Parathyroid adenoma (tissue), 2 donors: ENCODE measurements around the gene OR2J2.
"Not testable (repeated sequence)": the region's sequence is repeated elsewhere in the genome, so short reads cannot be mapped to it uniquely, and the experiment has no call there.

Source experiments
- H2AFZ ChIP-seq: fragments of 300-600 bp; sonication (generic); one replicate; pipeline ENCODE4 v1.7.0; 2017; ENCODE audit warnings: antibody characterized with exemption, mild to moderate bottlenecking
- H3K27ac ChIP-seq: fragments of 300-600 bp; sonication (generic); one replicate; pipeline ENCODE4 v1.7.0; 2017
- H3K27me3 ChIP-seq: fragments of 300-600 bp; sonication (generic); one replicate; pipeline ENCODE4 v1.7.0; 2017; ENCODE audit warnings: low read length; ENCODE audit not compliant: control insufficient read depth, insufficient read depth
- H3K36me3 ChIP-seq: fragments of 300-600 bp; sonication (generic); one replicate; pipeline ENCODE4 v1.7.0; 2017; ENCODE audit warnings: low read length; ENCODE audit not compliant: control insufficient read depth, insufficient read depth
- H3K4me1 ChIP-seq: fragments of 300-600 bp; sonication (generic); one replicate; pipeline ENCODE4 v1.7.0; 2017; ENCODE audit warnings: control low read depth
- H3K4me2 ChIP-seq: fragments of 300-600 bp; sonication (generic); one replicate; pipeline ENCODE4 v1.7.0; 2017; ENCODE audit warnings: low read length
- H3K4me3 ChIP-seq: fragments of 300-600 bp; sonication (generic); one replicate; pipeline ENCODE4 v1.7.0; 2017; ENCODE audit warnings: low read depth, low read length
- H3K79me2 ChIP-seq: fragments of 300-600 bp; sonication (generic); one replicate; pipeline ENCODE4 v1.7.0; 2017; ENCODE audit warnings: control low read depth
- H3K9ac ChIP-seq: fragments of 300-600 bp; sonication (generic); one replicate; pipeline ENCODE4 v1.7.0; 2017; ENCODE audit warnings: mild to moderate bottlenecking
- H3K9me3 ChIP-seq: fragments of 300-600 bp; sonication (generic); one replicate; pipeline ENCODE4 v1.7.0; 2017; ENCODE audit warnings: low read length; ENCODE audit not compliant: control insufficient read depth
- TF ChIP-seq, protein P1 (sequence below): fragments of 300-600 bp; sonication (generic); IDR thresholded peaks from one replicate; pipeline ENCODE4 v1.7.0; 2017; ENCODE audit warnings: antibody characterized with exemption, mild to moderate bottlenecking
- donor health status: primary hyperparathyroidism.

OR2J2 gene

GRCh38 chr6:29153083-29153482 lies 17.6 kb upstream of the OR2J2 start:
- Histone ChIP-seq H3K27me3 (no peaks in the 10 kb centered on the region), H3K36me3 (no peaks in the 10 kb centered on the region)
- TF ChIP-seq, protein P1, sequence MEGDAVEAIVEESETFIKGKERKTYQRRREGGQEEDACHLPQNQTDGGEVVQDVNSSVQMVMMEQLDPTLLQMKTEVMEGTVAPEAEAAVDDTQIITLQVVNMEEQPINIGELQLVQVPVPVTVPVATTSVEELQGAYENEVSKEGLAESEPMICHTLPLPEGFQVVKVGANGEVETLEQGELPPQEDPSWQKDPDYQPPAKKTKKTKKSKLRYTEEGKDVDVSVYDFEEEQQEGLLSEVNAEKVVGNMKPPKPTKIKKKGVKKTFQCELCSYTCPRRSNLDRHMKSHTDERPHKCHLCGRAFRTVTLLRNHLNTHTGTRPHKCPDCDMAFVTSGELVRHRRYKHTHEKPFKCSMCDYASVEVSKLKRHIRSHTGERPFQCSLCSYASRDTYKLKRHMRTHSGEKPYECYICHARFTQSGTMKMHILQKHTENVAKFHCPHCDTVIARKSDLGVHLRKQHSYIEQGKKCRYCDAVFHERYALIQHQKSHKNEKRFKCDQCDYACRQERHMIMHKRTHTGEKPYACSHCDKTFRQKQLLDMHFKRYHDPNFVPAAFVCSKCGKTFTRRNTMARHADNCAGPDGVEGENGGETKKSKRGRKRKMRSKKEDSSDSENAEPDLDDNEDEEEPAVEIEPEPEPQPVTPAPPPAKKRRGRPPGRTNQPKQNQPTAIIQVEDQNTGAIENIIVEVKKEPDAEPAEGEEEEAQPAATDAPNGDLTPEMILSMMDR: no peak

DNA sequence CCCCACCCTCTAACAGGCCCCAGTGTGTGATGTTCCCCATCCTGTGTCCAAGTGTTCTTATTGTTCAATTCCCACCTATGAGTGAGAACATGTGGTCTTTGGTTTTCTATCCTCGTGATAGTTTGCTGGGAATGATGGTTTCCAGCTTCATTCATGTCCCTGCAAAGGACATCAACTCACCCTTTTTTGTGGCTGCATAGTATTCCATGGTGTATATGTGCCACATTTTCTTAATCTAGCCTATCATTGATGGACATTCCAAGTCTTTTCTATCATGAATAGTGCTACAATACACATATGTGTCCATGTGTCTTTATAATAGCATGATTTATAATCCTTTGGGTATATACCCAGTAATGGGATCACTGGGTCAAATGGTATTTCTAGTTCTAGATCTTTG lies 15.5 kb upstream of the OR2J2 start:
- not testable (repeated sequence) for H3K4me2 ChIP-seq, H3K9ac ChIP-seq, H3K36me3 ChIP-seq, H3K79me2 ChIP-seq, H3K4me3 ChIP-seq, H3K27ac ChIP-seq, H3K4me1 ChIP-seq, H3K27me3 ChIP-seq, H2AFZ ChIP-seq, H3K9me3 ChIP-seq

More at GRCh38 chr6:29153083-29153482, 17.6 kb upstream of the OR2J2 start:
- H3K27ac ChIP-seq: no peak overlapping the region
- H3K4me1 ChIP-seq: no peaks in the 10 kb centered on the region
- H3K9me3 ChIP-seq: no peaks in the 10 kb centered on the region
- H2AFZ ChIP-seq: no peak overlapping the region
- H3K79me2 ChIP-seq: no peaks in the 10 kb centered on the region
- no peak overlapping the region for H3K9ac ChIP-seq
- no peak overlapping the region for H3K4me3 ChIP-seq
- no peak overlapping the region for H3K4me2 ChIP-seq

- H3K4me2 ChIP-seq, H2AFZ ChIP-seq, H3K79me2 ChIP-seq, H3K27me3 ChIP-seq, H3K9ac ChIP-seq, H3K36me3 ChIP-seq, H3K4me3 ChIP-seq, H3K27ac ChIP-seq, H3K9me3 ChIP-seq, H3K4me1 ChIP-seq: not testable (repeated sequence)
Measured at GRCh38 chr6:29159922-29160321, 10.8 kb upstream of the OR2J2 start.

DNA sequence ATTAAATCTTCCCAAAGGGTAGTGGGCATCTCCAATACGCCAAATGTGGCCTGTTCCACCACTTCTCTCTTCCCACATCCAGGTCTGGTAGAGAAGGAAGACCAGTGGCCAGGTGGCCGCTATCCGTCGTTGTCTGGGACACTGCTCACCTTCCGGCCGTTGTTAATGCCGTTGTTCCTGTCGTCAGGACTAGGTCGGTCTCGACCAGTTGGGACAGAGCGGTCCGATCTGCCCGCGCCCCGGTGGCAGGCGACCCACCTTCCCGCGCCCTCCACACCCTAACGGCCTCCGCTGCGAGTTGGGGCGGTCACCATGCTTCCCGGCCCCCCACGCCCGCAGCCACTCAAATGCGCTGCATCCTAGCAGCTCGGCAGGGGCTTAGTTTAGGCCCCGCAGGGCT lies 5.1 kb upstream of the OR2J2 start:
- not testable (repeated sequence) for H3K4me2 ChIP-seq, H3K27ac ChIP-seq, H3K27me3 ChIP-seq, H3K4me3 ChIP-seq, H3K36me3 ChIP-seq, H3K4me1 ChIP-seq, H3K9me3 ChIP-seq, H3K79me2 ChIP-seq, H3K9ac ChIP-seq, H2AFZ ChIP-seq

DNA sequence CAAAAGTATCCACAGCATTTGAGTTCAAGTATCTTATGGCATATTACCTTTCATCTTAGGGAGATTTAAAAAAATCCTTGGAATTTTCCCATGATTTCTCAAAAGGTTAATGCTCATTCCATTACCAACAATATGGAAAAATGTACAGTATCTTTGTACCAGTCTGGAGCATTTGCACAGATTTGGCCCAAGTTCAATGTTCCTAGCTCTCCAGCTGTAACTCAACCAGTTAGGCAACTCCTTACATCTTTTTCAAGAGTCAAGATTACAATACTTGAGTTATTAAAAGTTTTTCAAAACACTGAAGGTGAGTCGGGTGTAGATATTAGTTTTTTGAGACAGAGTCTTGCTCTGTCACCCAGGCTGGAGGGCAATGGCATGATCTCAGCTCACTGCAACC lies 1.0 kb downstream of the OR2J2 start:
- Histone ChIP-seq H3K4me2 (no peak overlapping the region), H3K27me3 (no peaks in the 10 kb centered on the region), H3K9ac (no peak overlapping the region), H2AFZ (no peak overlapping the region), H3K4me1 (no peaks in the 10 kb centered on the region), H3K79me2 (no peaks in the 10 kb centered on the region), H3K36me3 (no peaks in the 10 kb centered on the region), H3K4me3 (no peak overlapping the region), H3K9me3 (no peaks in the 10 kb centered on the region), H3K27ac (no peak overlapping the region)
- TF ChIP-seq, protein P1: no peak

- H3K36me3 ChIP-seq: no peaks in the 10 kb centered on the region
- no peaks in the 10 kb centered on the region for H3K27me3 ChIP-seq
- no peaks in the 10 kb centered on the region for H3K4me1 ChIP-seq
- no peaks in the 10 kb centered on the region for H3K9me3 ChIP-seq
- no peak overlapping the region for H2AFZ ChIP-seq
- TF ChIP-seq, protein P1: no peak
- H3K4me2 ChIP-seq: no peak overlapping the region
- H3K4me3 ChIP-seq: no peak overlapping the region
- H3K79me2 ChIP-seq: no peaks in the 10 kb centered on the region
- H3K9ac ChIP-seq: no peak overlapping the region
- H3K27ac ChIP-seq: no peak overlapping the region
Measured at GRCh38 chr6:29183594-29183993, 12.9 kb downstream of the OR2J2 start.

- H3K27ac ChIP-seq, H2AFZ ChIP-seq, H3K9ac ChIP-seq, H3K79me2 ChIP-seq, H3K36me3 ChIP-seq, H3K27me3 ChIP-seq, H3K4me3 ChIP-seq, H3K4me2 ChIP-seq, H3K9me3 ChIP-seq, H3K4me1 ChIP-seq: not testable (repeated sequence)
Measured at GRCh38 chr6:29188659-29189058, 18.0 kb downstream of the OR2J2 start.
